B cell (primary cell): ENCODE data around the gene TMED10.

Experiments used
- CTCF ChIP-seq: fragments of 200-600 bp; IDR thresholded peaks from one replicate; pipeline ENCODE4 v1.8.0; 2022; ENCODE audit warnings: antibody characterized with exemption, mild to moderate bottlenecking
- EZH2 ChIP-seq: IDR thresholded peaks from 2 replicates; pipeline ENCODE4 v1.6.1; 2012; ENCODE audit warnings: borderline replicate concordance, low read depth, mild to moderate bottlenecking, moderate library complexity, low read length; ENCODE audit not compliant: insufficient read depth, poor library complexity, severe bottlenecking

- TF ChIP-seq CTCF (no peak), EZH2 (no peak)
Measured at GRCh38 chr14:75156901-75157300, 19.5 kb downstream of the TMED10 start.
